OCI-LY3 (cell line): ENCODE results near the gene IGIP.
A peak's percentile ranks its signal among the peaks of the same experiment; 100 is the strongest.

Experiments
- H2AFZ ChIP-seq: fragments of 200-600, 300-600 bp; shearing (Covaris generic); 2 replicates; pipeline ENCODE4 v1.6.0; 2014; ENCODE audit warnings: antibody characterized with exemption, low read depth, low read length
- H3K27ac ChIP-seq: fragments of 200-600, 300-600 bp; sonication (generic); 2 replicates; pipeline ENCODE4 v1.5.1; 2014; ENCODE audit warnings: mild to moderate bottlenecking, low read length, moderate library complexity, mixed read lengths
- H3K27me3 ChIP-seq: fragments of 200-600, 300-600 bp; sonication (generic); 2 replicates; pipeline ENCODE4 v1.6.1; 2014; ENCODE audit warnings: low read depth, low read length, mixed read lengths
- H3K36me3 ChIP-seq: fragments of 200-600, 300-600 bp; sonication (generic); replicated peaks from 2 replicates; pipeline ENCODE3; 2014; ENCODE audit warnings: low read depth, low read length, mixed read lengths
- H3K4me1 ChIP-seq: fragments of 300-600, 200-600 bp; sonication (generic); 2 replicates; pipeline ENCODE4 v1.6.1; 2014; ENCODE audit warnings: low read length, mixed read lengths
- H3K4me2 ChIP-seq: fragments of 200-600, 300-600 bp; sonication (generic); 2 replicates; pipeline ENCODE4 v1.6.1; 2014; ENCODE audit warnings: low read length, mixed read lengths
- H3K4me3 ChIP-seq: fragments of 300-600, 200-600 bp; sonication (generic); 2 replicates; pipeline ENCODE4 v1.5.1; 2014; ENCODE audit warnings: antibody characterized with exemption, mild to moderate bottlenecking, low read length, moderate library complexity
- H3K79me2 ChIP-seq: fragments of 300-600, 200-600 bp; shearing (Covaris generic); 2 replicates; pipeline ENCODE4 v1.6.1; 2014; ENCODE audit warnings: mild to moderate bottlenecking, low read length, mixed read lengths
- H3K9ac ChIP-seq: fragments of 300-600, 200-600 bp; shearing (Covaris generic); 2 replicates; pipeline ENCODE4 v1.6.0; 2014; ENCODE audit warnings: mild to moderate bottlenecking, low read length, moderate library complexity
- H3K9me3 ChIP-seq: fragments of 200-600, 300-600 bp; shearing (Covaris generic); 2 replicates; pipeline ENCODE4 v1.6.1; 2014; ENCODE audit warnings: low read length, mixed read lengths; ENCODE audit not compliant: insufficient read depth
- H4K20me1 ChIP-seq: fragments of 200-600, 300-600 bp; sonication (generic); 2 replicates; pipeline ENCODE4 v1.6.1; 2016; ENCODE audit warnings: low read length, mixed read lengths; ENCODE audit not compliant: insufficient read depth
- CTCF ChIP-seq: fragments of 200-600, 300-600 bp; sonication (generic); IDR thresholded peaks from 2 replicates; pipeline ENCODE4 v1.5.1; 2014; ENCODE audit warnings: antibody characterized with exemption, low read length, low read depth
- EZH2phosphoT487 ChIP-seq: fragments of 200-600 bp; shearing (Covaris generic); IDR thresholded peaks from 2 replicates; pipeline ENCODE4 v1.6.1; 2018; ENCODE audit warnings: antibody characterized with exemption, mixed run types, low read depth

IGIP gene

GRCh38 chr5:140172483-140172882 lies 46.7 kb downstream of the IGIP start:
- H4K20me1 ChIP-seq = no peaks in the 10 kb centered on the region
- TF ChIP-seq CTCF (no peak), EZH2phosphoT487 (no peak)

GRCh38 chr5:140174014-140174413 lies 48.3 kb downstream of the IGIP start:
- no peaks in the 10 kb centered on the region for H3K27me3 ChIP-seq
- TF ChIP-seq CTCF = no peak
- H3K9me3 ChIP-seq = no peaks in the 10 kb centered on the region
- H3K4me1 ChIP-seq = peaks cover 6% of the 10 kb centered on the region; the same call in 1 of the 2 replicates
- H3K27ac ChIP-seq = no peak overlapping the region
- H3K9ac ChIP-seq = no peak overlapping the region
- H4K20me1 ChIP-seq = no peaks in the 10 kb centered on the region
- no peak overlapping the region for H2AFZ ChIP-seq
- H3K4me2 ChIP-seq = peak overlapping the region; percentile 95
- H3K4me3 ChIP-seq = peak overlapping the region; percentile 99; the same call in 1 of the 2 replicates
- H3K36me3 ChIP-seq = no peaks in the 10 kb centered on the region
- H3K79me2 ChIP-seq = peaks cover 13% of the 10 kb centered on the region; the same call in 1 of the 2 replicates

More at GRCh38 chr5:140172483-140172882, 46.7 kb downstream of the IGIP start:
- Histone ChIP-seq H3K9me3 (no peaks in the 10 kb centered on the region), H2AFZ (no peak overlapping the region), H3K4me1 (peaks cover 7% of the 10 kb centered on the region; the same call in 1 of the 2 replicates), H3K4me3 (no peak overlapping the region), H3K36me3 (no peaks in the 10 kb centered on the region), H3K79me2 (peaks cover 13% of the 10 kb centered on the region; the same call in 1 of the 2 replicates), H3K4me2 (no peak overlapping the region), H3K9ac (no peak overlapping the region), H3K27ac (no peak overlapping the region), H3K27me3 (no peaks in the 10 kb centered on the region)

DNA sequence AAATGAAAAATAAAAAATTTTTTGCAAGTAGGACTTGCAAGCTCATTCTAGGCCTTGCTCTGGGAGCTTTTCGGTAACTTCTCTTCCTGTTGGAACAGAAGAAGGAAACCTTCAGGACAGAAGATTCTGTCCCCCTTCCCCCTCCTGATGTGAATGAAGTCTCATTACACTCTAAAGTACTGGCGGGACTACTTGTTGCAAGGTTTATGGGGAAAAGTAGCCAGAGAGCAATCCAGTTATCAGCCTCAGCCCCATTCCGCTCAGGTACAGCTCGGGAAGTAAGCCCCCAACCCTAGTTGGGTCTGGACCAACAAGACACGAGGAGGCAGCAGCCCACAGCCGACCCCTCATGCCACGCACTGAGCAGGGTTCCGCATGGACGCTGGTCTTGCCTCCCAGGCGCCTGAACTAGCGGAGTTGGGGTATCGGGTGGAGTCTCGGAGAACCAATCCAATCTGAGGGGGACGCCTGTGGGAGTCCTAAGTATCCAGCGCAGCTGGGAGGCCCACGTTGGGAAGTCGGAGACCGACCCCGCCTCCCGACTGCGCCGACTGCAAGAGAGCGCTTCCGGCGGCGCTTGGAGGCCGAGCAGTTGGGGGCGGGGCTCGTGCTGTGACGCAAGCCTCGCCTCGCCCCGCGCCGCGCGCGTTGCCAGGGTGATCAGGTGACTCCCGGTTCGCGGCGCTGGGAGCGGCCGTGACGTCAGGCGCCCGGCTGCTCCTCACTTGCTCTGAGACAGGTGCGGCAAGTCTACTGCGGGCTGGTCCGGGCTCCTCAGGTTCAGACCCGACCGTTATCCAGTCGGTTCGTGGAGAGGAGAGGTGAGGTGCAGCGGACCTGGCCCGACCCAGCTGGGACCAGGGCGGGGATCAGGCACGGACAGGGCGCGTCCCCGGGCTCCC lies 49.0 kb downstream of the IGIP start, which contains the start of gene CYSTM1:
Gene CYSTM1, plus strand, starts transcription at position 724 of the 902 bp plus-strand sequence. CDS start 19,278 bp downstream, outside the sequence.
- H3K36me3 ChIP-seq = no peaks in the 10 kb centered on the region
- peak within 1 kb of the TSS; percentile 99 for H3K4me3 ChIP-seq

More for the DNA sequence above, 49.0 kb downstream of the IGIP start, which contains the start of gene CYSTM1:
- peak within 1 kb of the TSS; percentile 94 for H2AFZ ChIP-seq
- H3K9me3 ChIP-seq = no peaks in the 10 kb centered on the region
- H3K4me1 ChIP-seq = peaks cover 6% of the 10 kb centered on the region; the same call in 1 of the 2 replicates
- H3K27me3 ChIP-seq = no peaks in the 10 kb centered on the region
- peak within 1 kb of the TSS; percentile 86 for H3K9ac ChIP-seq
- H3K27ac ChIP-seq = peak within 1 kb of the TSS; percentile 51
- no peak for TF ChIP-seq CTCF
- no peak for TF ChIP-seq EZH2phosphoT487
- H3K4me2 ChIP-seq = peak within 1 kb of the TSS; percentile 95
- peaks cover 13% of the 10 kb centered on the region; the same call in 1 of the 2 replicates for H3K79me2 ChIP-seq
- H4K20me1 ChIP-seq = no peaks in the 10 kb centered on the region
